NCI-H1436 treated with DMSO at 0.1 percent for 48 hours (cell line): ENCODE measurements around the gene ARPC5.

ENCODE experiments used
- DNase-seq: peaks from one replicate; lab custom pipeline; 2025; lab: John Stamatoyannopoulos, UW

ARPC5 gene

GRCh38 chr1:183585038-183585437 lies 50.5 kb downstream of the ARPC5 start:
- no peak for DNase-seq

GRCh38 chr1:183584147-183584546 lies 51.4 kb downstream of the ARPC5 start:
- no peak for DNase-seq

GRCh38 chr1:183583466-183583865 lies 52.1 kb downstream of the ARPC5 start:
- no peak for DNase-seq

- no peak for DNase-seq
Measured at GRCh38 chr1:183582021-183582713, 53.4 kb downstream of the ARPC5 start.

- no peak for DNase-seq
Measured at GRCh38 chr1:183580281-183580682, 55.3 kb downstream of the ARPC5 start.

GRCh38 chr1:183578856-183579255 lies 56.7 kb downstream of the ARPC5 start:
- DNase-seq, result no peak

- DNase-seq, result no peak
Measured at GRCh38 chr1:183577897-183578465, 57.6 kb downstream of the ARPC5 start.

GRCh38 chr1:183576537-183576936 lies 59.0 kb downstream of the ARPC5 start:
- DNase-seq, result no peak

GRCh38 chr1:183575606-183576005 lies 60.0 kb downstream of the ARPC5 start:
- DNase-seq, result no peak

GRCh38 chr1:183572721-183573120 lies 62.9 kb downstream of the ARPC5 start:
- DNase-seq, result no peak

- DNase-seq, result no peak
Measured at GRCh38 chr1:183571678-183572268, 63.8 kb downstream of the ARPC5 start.
